Small intestine (tissue), 16 donors: ENCODE measurements around the gene HTR2C. TPM values are rescaled to one million over a fixed set of nuclear protein-coding genes. Genes with fewer than 3 reads are reported as not detected.

Experiments used
- DNase-seq, 2 donors: peaks; one replicate each; pipeline versions ENCODE4 v3.0.0 to v3.0.0-alpha.2; 2013
- FAIRE-seq: peaks from 2 replicates; lab custom pipeline; 2012; peaks lifted over from hg19 to GRCh38; lab: Jason Lieb, UNC
- H3K27ac ChIP-seq, 3 donors: one replicate each; pipeline ENCODE4 v1.5.1; 2013; ENCODE audit warnings: low read length in 2 of 3, mild to moderate bottlenecking in 2 of 3, control low read depth in 1 of 3, inconsistent platforms in 1 of 3, low read depth in 1 of 3, moderate library complexity in 1 of 3
- H3K27me3 ChIP-seq, 3 donors: one replicate each; pipeline ENCODE4 v1.6.1; 2013; ENCODE audit warnings: low read length in 3 of 3, inconsistent platforms in 1 of 3; ENCODE audit not compliant: control insufficient read depth in 3 of 3, insufficient read depth in 3 of 3
- H3K36me3 ChIP-seq, 3 donors: one replicate each; pipeline ENCODE4 v1.6.1; 2013; ENCODE audit warnings: low read length in 3 of 3, inconsistent platforms in 1 of 3, low read depth in 1 of 3, mild to moderate bottlenecking in 1 of 3, moderate library complexity in 1 of 3; ENCODE audit not compliant: control insufficient read depth in 3 of 3, insufficient read depth in 2 of 3
- H3K4me1 ChIP-seq, 3 donors: one replicate each; pipeline ENCODE4 v1.6.1; 2013; ENCODE audit warnings: low read length in 2 of 3, inconsistent platforms in 1 of 3, low read depth in 1 of 3, mild to moderate bottlenecking in 1 of 3, moderate library complexity in 1 of 3; ENCODE audit not compliant: control insufficient read depth in 3 of 3, insufficient read depth in 2 of 3
- H3K4me3 ChIP-seq, 3 donors: one replicate each; pipeline ENCODE4 v1.5.1; 2013; ENCODE audit warnings: low read length in 3 of 3, control low read depth in 1 of 3, inconsistent platforms in 1 of 3, low read depth in 1 of 3, mild to moderate bottlenecking in 1 of 3, moderate library complexity in 1 of 3
- H3K9me3 ChIP-seq, 2 donors: one replicate each; pipeline ENCODE4 v1.6.1; 2013; ENCODE audit warnings: low read depth in 1 of 2, low read length in 1 of 2; ENCODE audit not compliant: control insufficient read depth in 2 of 2, insufficient read depth in 1 of 2
- whole genome bisulfite sequencing, 3 donors: extraction: QIAGEN DNeasy Blood & Tissue Kit; methylation state at CpG; one replicate each; pipeline ENCODE4 v1.1.7; 2013; 5-methylcytosine and 5-hydroxymethylcytosine counted together
- long read RNA-seq, 10 donors: transcript quantifications; one replicate each; lab custom pipeline, GENCODE V29; 2026
- polyA plus RNA-seq, 4 donors: library from polyadenylated mRNA; stranded (reverse) in 3 of 4; unstranded in 1 of 4; fragments of 200-250 nt in 3 of 4; fragments of 120-200 nt in 1 of 4; gene quantifications; one replicate each; pipeline versions ENCODE4 v1.2.1 to v1.2.3, GENCODE V29; 2013
- donor health status: healthy with polysubstance abuse.
- donor health status: control.
- donor health status: control.
- donor health status: Bipolar disorder and iron deficiency.
- donor health status: healthy.

The HTR2C gene
- not detected for polyA plus RNA-seq
- long read RNA-seq, donor 1, result 0 reads
- long read RNA-seq, donor 2, result 0 reads
- long read RNA-seq, donor 3, result 0 reads
- long read RNA-seq, donor 4, result 0 reads
- long read RNA-seq, donor 5, result 0 reads
- long read RNA-seq, donor 6, result 0 reads
- long read RNA-seq, donor 7, result 0 reads
- long read RNA-seq, donor 8, result 0 reads
- long read RNA-seq, donor 9, result 0 reads
- long read RNA-seq, donor 10, result 0 reads

DNA sequence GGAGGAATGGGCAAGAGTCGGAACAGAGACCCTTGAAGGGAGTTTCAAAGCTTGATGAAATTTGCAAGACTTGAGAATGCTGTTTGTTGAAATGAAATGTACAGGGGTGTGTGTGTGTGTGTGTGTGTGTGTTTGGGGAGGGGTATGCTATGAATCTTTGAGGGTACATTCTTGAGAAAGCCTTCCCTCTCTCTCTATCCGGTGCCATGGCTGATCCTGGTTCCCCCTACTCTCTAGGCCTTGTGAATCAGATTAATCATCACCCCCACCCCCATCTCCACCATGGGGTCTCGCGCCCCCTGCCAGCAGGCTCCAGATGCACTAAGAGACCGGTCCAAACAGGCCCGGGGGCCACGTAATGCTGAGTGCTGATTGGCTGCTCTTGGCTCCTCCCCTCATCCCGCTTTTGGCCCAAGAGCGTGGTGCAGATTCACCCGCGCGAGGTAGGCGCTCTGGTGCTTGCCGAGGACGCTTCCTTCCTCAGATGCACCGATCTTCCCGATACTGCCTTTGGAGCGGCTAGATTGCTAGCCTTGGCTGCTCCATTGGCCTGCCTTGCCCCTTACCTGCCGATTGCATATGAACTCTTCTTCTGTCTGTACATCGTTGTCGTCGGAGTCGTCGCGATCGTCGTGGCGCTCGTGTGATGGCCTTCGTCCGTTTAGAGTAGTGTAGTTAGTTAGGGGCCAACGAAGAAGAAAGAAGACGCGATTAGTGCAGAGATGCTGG is at the start of gene HTR2C:
HTR2C (plus strand) TSS at position 441 of the 729 bp plus-strand sequence. CDS start 142,851 bp downstream, outside the sequence.
- FAIRE-seq (no peak), DNase-seq (no peak)
- Histone ChIP-seq H3K27me3 (peaks cover 0 to 52% (median 10%) of the 10 kb centered on the region in 3 donors), H3K27ac (no peak within 1 kb of the TSS), H3K9me3 (no peaks in the 10 kb centered on the region), H3K4me1 (no peaks in the 10 kb centered on the region), H3K4me3 (no peak within 1 kb of the TSS), H3K36me3 (no peaks in the 10 kb centered on the region)
- 8 to 45% (median 36%) methylated on average over 29 to 34 of the region's 34 CpGs for WGBS, 3 donors

DNA sequence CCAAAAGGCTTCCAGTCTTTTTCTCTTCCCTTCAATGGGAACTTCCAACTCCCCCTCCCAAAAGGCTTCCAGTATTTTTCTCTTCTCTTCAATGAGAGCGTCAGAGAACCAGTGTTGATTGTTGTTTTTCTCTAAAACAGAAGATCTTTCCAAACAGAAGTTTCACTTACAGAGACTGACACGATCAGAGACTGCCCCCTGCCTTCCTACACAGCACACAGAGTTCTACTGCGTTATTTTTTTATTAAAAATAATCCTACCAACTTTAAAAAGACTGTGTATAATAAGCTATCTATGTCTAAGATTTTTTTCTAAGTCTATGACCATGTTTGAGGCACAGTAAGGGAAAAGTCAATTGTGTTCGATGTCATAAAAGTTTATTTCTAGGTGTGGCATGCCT is 3.5 kb upstream of the HTR2C start:
- peaks cover 0 to 48% (median 10%) of the 10 kb centered on the region in 3 donors for H3K27me3 ChIP-seq
- FAIRE-seq, result no peak
- H3K27ac ChIP-seq, result no peak overlapping the region
- WGBS, 3 donors, result 8 to 15% (median 11%) methylated on average over 4 of the region's 4 CpGs
- H3K4me1 ChIP-seq, result no peaks in the 10 kb centered on the region
- no peak overlapping the region for H3K4me3 ChIP-seq
- H3K36me3 ChIP-seq, result no peaks in the 10 kb centered on the region
- H3K9me3 ChIP-seq, result no peaks in the 10 kb centered on the region
- no peak for DNase-seq

DNA sequence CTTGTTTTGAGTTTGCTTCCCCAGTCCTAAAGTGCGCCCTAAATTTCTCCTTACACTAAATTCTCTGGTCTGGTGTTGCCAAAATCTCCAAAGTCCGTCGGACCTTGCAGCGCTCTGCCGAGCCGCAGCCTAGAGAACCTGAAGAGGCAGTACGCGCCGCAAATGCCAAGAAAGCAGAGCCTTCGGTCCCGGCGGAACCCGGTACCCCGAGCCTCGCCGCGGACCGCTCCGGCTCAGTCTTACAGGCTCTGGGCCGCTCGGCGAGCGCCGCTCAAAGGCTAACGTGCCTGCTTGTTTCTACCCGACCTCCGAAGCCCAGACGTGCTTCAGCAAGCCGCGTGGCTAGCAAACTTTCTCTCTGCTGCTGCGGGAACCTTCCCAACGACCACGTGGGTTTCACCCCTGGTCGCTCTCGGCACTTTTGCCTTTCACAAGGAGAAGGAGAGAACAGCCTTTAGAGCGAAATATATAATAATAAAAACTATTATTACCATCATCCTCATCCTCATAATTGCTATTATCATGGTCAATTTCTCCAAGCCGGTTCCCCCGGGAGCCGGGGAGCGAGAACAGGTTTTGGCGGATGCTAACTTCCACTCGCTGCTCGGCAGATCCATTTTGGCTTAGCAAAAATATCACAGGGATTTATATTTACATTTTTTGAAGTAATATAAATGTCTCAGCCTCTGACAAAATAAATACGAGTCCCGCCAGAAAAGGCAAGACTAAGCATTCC is 2.2 kb upstream of the HTR2C start:
- H3K4me1 ChIP-seq, result no peaks in the 10 kb centered on the region
- FAIRE-seq (no peak), DNase-seq (no peak)
- WGBS, 3 donors, result 3 to 25% (median 9%) methylated on average over 26 to 45 of the region's 45 CpGs
- no peaks in the 10 kb centered on the region for H3K9me3 ChIP-seq
- H3K27ac ChIP-seq, result no peak overlapping the region
- H3K36me3 ChIP-seq, result no peaks in the 10 kb centered on the region
- peaks cover 0 to 52% (median 10%) of the 10 kb centered on the region in 3 donors for H3K27me3 ChIP-seq
- no peak overlapping the region for H3K4me3 ChIP-seq

DNA sequence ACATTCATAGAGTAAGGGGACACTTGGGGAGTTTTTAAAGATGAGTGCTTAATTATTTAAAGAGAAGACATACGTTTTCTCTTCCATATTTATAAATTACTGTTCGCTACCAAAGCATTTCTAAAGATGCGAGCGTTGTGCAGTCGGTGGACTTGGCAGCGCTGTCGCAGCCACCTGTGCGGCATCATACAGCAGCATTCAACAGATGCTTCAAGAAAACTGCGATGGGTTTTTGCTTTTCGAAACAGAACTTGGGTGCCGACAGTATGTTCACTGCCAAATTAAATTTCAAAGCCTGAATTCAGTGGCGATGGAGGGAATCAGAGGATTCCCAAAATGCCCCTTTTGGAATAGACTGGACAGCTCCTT is 1.6 kb upstream of the HTR2C start:
- WGBS, 3 donors, result 7 to 43% (median 27%) methylated on average over 12 of the region's 12 CpGs
- Histone ChIP-seq H3K4me3 (no peak overlapping the region), H3K27ac (no peak overlapping the region), H3K27me3 (peaks cover 0 to 52% (median 10%) of the 10 kb centered on the region in 3 donors), H3K36me3 (no peaks in the 10 kb centered on the region), H3K9me3 (no peaks in the 10 kb centered on the region), H3K4me1 (no peaks in the 10 kb centered on the region)
- DNase-seq (no peak), FAIRE-seq (no peak)

DNA sequence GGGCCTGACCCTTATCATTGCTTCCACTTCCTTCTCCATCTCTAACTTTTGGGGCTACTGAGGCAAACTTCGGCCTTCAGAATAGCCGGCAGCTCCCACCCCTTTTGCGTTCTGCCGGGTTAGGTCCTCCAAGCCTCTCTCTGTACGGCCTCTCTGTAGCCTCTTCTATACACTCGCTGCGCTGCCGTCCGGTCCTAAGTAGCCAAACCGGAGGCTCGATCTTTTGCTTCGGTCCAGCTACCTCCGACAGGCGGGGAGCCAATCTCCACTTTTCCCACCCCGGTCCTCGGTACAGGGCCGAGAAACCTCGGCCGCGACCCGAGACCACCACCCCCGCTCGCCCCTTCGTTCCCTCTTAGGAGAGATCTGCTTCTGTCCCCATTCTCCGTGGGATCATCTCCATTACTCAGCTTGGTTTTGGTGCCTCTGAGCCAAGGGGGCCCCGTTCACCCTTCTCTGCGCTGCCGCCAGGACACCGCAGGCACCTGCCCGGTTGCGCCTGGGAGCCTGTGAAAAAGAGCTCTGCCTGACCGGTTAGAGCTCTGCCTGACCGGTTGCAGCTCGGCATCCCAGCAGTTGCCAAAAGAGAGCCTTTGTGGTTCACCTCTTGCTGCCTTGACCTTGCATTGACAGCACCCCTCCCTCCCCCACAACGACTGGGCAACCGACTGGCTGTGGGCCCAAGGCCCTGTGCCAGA is 1.0 kb upstream of the HTR2C start:
- no peak for FAIRE-seq
- H3K4me3 ChIP-seq, result no peak overlapping the region
- no peak for DNase-seq
- H3K27ac ChIP-seq, result no peak overlapping the region
- WGBS, 3 donors, result 7 to 26% (median 22%) methylated on average over 27 to 36 of the region's 36 CpGs
- H3K9me3 ChIP-seq, result no peaks in the 10 kb centered on the region
- H3K4me1 ChIP-seq, result no peaks in the 10 kb centered on the region
- no peaks in the 10 kb centered on the region for H3K36me3 ChIP-seq
- peaks cover 0 to 52% (median 10%) of the 10 kb centered on the region in 3 donors for H3K27me3 ChIP-seq

DNA sequence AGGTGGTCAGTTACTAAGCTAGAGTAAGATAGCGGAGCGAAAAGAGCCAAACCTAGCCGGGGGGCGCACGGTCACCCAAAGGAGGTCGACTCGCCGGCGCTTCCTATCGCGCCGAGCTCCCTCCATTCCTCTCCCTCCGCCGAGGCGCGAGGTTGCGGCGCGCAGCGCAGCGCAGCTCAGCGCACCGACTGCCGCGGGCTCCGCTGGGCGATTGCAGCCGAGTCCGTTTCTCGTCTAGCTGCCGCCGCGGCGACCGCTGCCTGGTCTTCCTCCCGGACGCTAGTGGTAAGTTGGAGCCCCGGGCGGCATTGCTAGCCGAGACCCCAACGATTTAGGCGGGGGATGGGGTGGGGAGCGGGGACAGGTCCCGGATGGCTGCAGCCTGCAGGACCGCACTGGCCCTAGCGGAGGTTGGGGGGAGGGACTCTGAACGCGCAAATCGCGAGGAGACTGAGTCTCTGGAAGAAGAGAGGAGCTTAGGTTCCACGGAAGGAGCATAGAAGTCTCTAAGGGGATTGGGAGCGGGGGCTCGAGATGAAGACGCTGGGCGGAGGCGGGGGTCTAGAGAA is 573 bp downstream of the HTR2C start:
- no peak overlapping the region for H3K4me3 ChIP-seq
- H3K36me3 ChIP-seq, result no peaks in the 10 kb centered on the region
- H3K27ac ChIP-seq, result no peak overlapping the region
- FAIRE-seq (no peak), DNase-seq (no peak)
- 3 to 37% (median 15%) methylated on average over 34 to 56 of the region's 56 CpGs for WGBS, 3 donors
- H3K27me3 ChIP-seq, result peaks cover 0 to 52% (median 10%) of the 10 kb centered on the region in 3 donors
- H3K9me3 ChIP-seq, result no peaks in the 10 kb centered on the region
- no peaks in the 10 kb centered on the region for H3K4me1 ChIP-seq

DNA sequence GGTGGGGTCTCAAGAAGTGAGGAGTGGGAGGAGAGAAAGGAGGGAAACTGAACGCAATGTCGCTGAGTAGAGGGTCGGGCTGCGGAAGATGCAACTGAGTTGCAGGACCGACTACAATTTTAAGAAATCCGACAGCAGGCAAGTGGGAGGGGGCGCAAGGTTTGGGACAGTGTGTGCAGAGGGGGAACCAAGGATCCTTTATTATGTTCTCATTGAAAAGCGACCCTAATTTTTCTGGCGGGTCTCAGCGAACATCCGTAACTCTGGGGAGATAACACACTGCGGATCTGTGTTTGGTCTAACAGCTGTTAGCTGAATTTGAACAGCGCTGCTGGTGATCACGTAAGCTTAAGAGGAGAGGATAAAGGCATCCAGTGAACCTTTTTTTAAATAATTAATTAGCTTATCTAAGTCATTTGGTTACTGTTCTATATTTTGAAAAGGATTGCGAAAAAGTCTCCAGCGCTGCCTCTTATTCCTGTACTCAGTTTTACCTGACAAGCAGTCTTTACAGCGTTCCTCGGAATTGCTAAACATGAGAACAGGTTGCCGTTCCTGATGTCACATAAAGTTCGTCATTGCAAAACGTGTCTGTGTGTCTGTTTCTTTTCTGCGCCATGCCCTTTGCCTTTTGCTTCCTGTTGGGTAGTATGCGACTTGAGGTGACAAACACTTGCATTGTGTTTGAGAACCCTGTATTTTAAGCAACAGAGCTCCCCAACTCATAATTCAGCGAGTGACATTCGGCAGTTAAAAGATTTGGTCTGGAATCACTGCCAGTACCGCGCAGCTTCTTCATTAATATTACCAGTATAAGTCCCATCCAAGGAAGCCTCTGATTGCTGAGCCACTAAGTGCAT is 1.3 kb downstream of the HTR2C start:
- Histone ChIP-seq H3K4me1 (no peaks in the 10 kb centered on the region), H3K9me3 (no peaks in the 10 kb centered on the region), H3K27me3 (peaks cover 0 to 51% (median 10%) of the 10 kb centered on the region in 3 donors), H3K27ac (no peak overlapping the region), H3K36me3 (no peaks in the 10 kb centered on the region), H3K4me3 (no peak overlapping the region)
- 5 to 24% (median 10%) methylated on average over 27 of the region's 27 CpGs for whole genome bisulfite sequencing, 3 donors
- FAIRE-seq (no peak), DNase-seq (no peak)
